Gastroesophageal sphincter (tissue), 4 donors: ENCODE results near the gene IL6ST. TPM values are rescaled to one million over a fixed set of nuclear protein-coding genes. Genes with fewer than 3 reads are reported as not detected.
"Not testable (repeated sequence)": the region's sequence is repeated elsewhere in the genome, so short reads cannot be mapped to it uniquely, and the experiment has no call there.

Source experiments
- ATAC-seq: fragments of 150-250 bp; one replicate; pipeline ENCODE4 v1.9.1; 2016; ENCODE audit warnings: mild to moderate bottlenecking, moderate library complexity
- H3K27ac ChIP-seq, 4 donors: fragments of 200-600 bp; sonication (generic) in 3 of 4; 1 replicate in 3 of 4; 2 replicates in 1 of 4; pipeline ENCODE4 v1.5.1; 2016 to 2019
- H3K27me3 ChIP-seq: fragments of 200-600 bp; sonication (generic); one replicate; pipeline ENCODE4 v1.5.1; 2019
- H3K36me3 ChIP-seq, 2 donors: fragments of 200-600 bp; sonication (generic); one replicate each; pipeline ENCODE4 v1.5.1; 2019; ENCODE audit warnings: control low read depth in 1 of 2
- H3K4me1 ChIP-seq, 3 donors: fragments of 200-600 bp; sonication (generic); 1 replicate in 2 of 3; 2 replicates in 1 of 3; pipeline ENCODE4 v1.5.1; 2016 to 2019; ENCODE audit warnings: control low read depth in 2 of 3
- H3K4me3 ChIP-seq, 2 donors: fragments of 200-600 bp; sonication (generic); one replicate each; pipeline ENCODE4 v1.5.1; 2019; ENCODE audit warnings: mild to moderate bottlenecking in 1 of 2, moderate library complexity in 1 of 2
- H3K9me3 ChIP-seq, 3 donors: fragments of 200-600 bp; sonication (generic); one replicate each; pipeline ENCODE4 v1.5.1; 2017 to 2019; ENCODE audit warnings: control low read depth in 2 of 3
- CTCF ChIP-seq, 4 experiments: fragments of 200-600 bp in 2 of 4; fragments of 450-650 bp in 2 of 4; sonication (generic) in 1 of 4; IDR thresholded peaks; one replicate each; pipeline ENCODE4 v1.5.1; 2017 to 2019; ENCODE audit warnings: antibody characterized with exemption in 4 of 4, mild to moderate bottlenecking in 2 of 4, moderate library complexity in 2 of 4
- EP300 ChIP-seq: sonication (generic); formaldehyde crosslinking; IDR thresholded peaks from one replicate; pipeline ENCODE4 v1.6.1; 2017; ENCODE audit warnings: antibody characterized with exemption, mild to moderate bottlenecking
- POLR2A ChIP-seq, 2 donors: fragments of 450-650 bp; IDR thresholded peaks; one replicate each; pipeline ENCODE4 v1.6.1; 2017; ENCODE audit warnings: antibody characterized with exemption in 2 of 2, mild to moderate bottlenecking in 2 of 2, moderate library complexity in 1 of 2
- POLR2AphosphoS5 ChIP-seq: sonication (generic); formaldehyde crosslinking; IDR thresholded peaks from one replicate; pipeline ENCODE4 v1.6.1; 2017; ENCODE audit warnings: antibody characterized with exemption
- WGBS, 2 donors: methylation state at CpG; one replicate each; pipeline ENCODE4 v1.1.5; 2018; ENCODE audit warnings: low coverage in 1 of 2; 5-methylcytosine and 5-hydroxymethylcytosine counted together
- total RNA-seq, 4 donors: library from RNA; depleted of rRNA; stranded (reverse); fragments of >200 nt; gene quantifications; one replicate each; pipeline ENCODE4 v1.1.0, GENCODE V29; 2016

Gene IL6ST
- 100 to 1,000 TPM; 351 to 761 (median 435) TPM for total RNA-seq

GRCh38 chr5:55994495-55994997, at the start of gene IL6ST:
IL6ST (minus strand) TSS chr5:55994963; CDS start chr5:55976278, 18,685 bp downstream.
- H3K27ac ChIP-seq, result peak within 1 kb of the TSS; percentile 86 to 100 (median 98)
- H3K4me1 ChIP-seq, result peaks cover 0 to 51% (median 3%) of the 10 kb centered on the region in 3 donors
- no peaks in the 10 kb centered on the region for H3K9me3 ChIP-seq
- TF ChIP-seq CTCF (IDR thresholded peaks at IDR 0.05), result peak in 1 of 4 experiments; percentile 14
- TF ChIP-seq POLR2AphosphoS5, result no peak
- TF ChIP-seq POLR2A (IDR thresholded peaks at IDR 0.05), result peak; percentile 95 to 97
- no peak for TF ChIP-seq EP300
- ATAC-seq, result peak; percentile 56
- peak within 1 kb of the TSS; percentile 53 to 83 for H3K4me3 ChIP-seq
- no peaks in the 10 kb centered on the region for H3K36me3 ChIP-seq
- WGBS, 2 donors, result 0% methylated on average over 13 to 14 of the region's 48 CpGs
- H3K27me3 ChIP-seq, result no peaks in the 10 kb centered on the region

GRCh38 chr5:56039985-56040384, 45.2 kb upstream of the IL6ST start:
- peaks cover 0 to 7% (median 0%) of the 10 kb centered on the region in 3 donors for H3K4me1 ChIP-seq
- ATAC-seq, result no peak

GRCh38 chr5:56038206-56038605, 43.4 kb upstream of the IL6ST start:
- 78 to 83% methylated on average over 1 to 3 of the region's 6 CpGs for WGBS, 2 donors
- not testable (repeated sequence) for ATAC-seq, H3K9me3 ChIP-seq, H3K4me3 ChIP-seq, H3K4me1 ChIP-seq, H3K36me3 ChIP-seq, H3K27ac ChIP-seq, H3K27me3 ChIP-seq

More at GRCh38 chr5:56039985-56040384, 45.2 kb upstream of the IL6ST start:
- Histone ChIP-seq H3K9me3 (no peaks in the 10 kb centered on the region), H3K27me3 (no peaks in the 10 kb centered on the region), H3K27ac (no peak overlapping the region), H3K4me3 (no peak overlapping the region), H3K36me3 (no peaks in the 10 kb centered on the region)
- TF ChIP-seq EP300 (no peak), POLR2AphosphoS5 (no peak), CTCF (IDR thresholded peaks at IDR 0.05) (no peak), POLR2A (IDR thresholded peaks at IDR 0.05) (no peak)
- WGBS, 2 donors, result 63% methylated on average over 2 of the region's 2 CpGs; no CpG with 5 or more reads in 1 of the 2 donors

- Histone ChIP-seq H3K27me3 (no peaks in the 10 kb centered on the region), H3K4me3 (no peak overlapping the region), H3K9me3 (no peaks in the 10 kb centered on the region), H3K27ac (no peak overlapping the region), H3K4me1 (peaks cover 0 to 7% (median 0%) of the 10 kb centered on the region in 3 donors), H3K36me3 (no peaks in the 10 kb centered on the region)
- TF ChIP-seq CTCF (IDR thresholded peaks at IDR 0.05), result no peak
- no peak for TF ChIP-seq EP300
- no peak for TF ChIP-seq POLR2A (IDR thresholded peaks at IDR 0.05)
- 39 to 41% methylated on average over 4 of the region's 4 CpGs for WGBS, 2 donors
- peak; percentile 48 for ATAC-seq
These were observed 42.8 kb upstream of the IL6ST start for GRCh38 chr5:56037531-56038010.

GRCh38 chr5:56035394-56035793, 40.6 kb upstream of the IL6ST start:
- H3K9me3 ChIP-seq, H3K4me3 ChIP-seq, H3K4me1 ChIP-seq, H3K27me3 ChIP-seq, H3K27ac ChIP-seq, ATAC-seq, H3K36me3 ChIP-seq: not testable (repeated sequence)
- no CpG with 5 or more reads among the region's 21 CpGs for WGBS, 2 donors

- H3K27me3 ChIP-seq, H3K4me1 ChIP-seq, ATAC-seq, H3K27ac ChIP-seq, H3K4me3 ChIP-seq, H3K36me3 ChIP-seq, H3K9me3 ChIP-seq: not testable (repeated sequence)
- WGBS, 2 donors, result 40% methylated on average over 1 of the region's 7 CpGs; no CpG with 5 or more reads in 1 of the 2 donors
These were observed 35.3 kb upstream of the IL6ST start for GRCh38 chr5:56029871-56030630.
